ENCODE results near the gene AADACL4. TPM values are rescaled to one million over a fixed set of nuclear protein-coding genes. Genes with fewer than 3 reads are reported as not detected.

Gene AADACL4
- total RNA-seq, 1 donor from 2014 or later, result 0.24 TPM

- Mint-ChIP-seq H3K27me3 (no peaks in the 10 kb centered on the region), H3K9me3 (ENCODE audit: low read depth) (no peaks in the 10 kb centered on the region), H3K4me3 (ENCODE audit: low read depth) (no peak overlapping the region), H3K27ac (no peak overlapping the region), H3K36me3 (ENCODE audit: insufficient read depth) (no peaks in the 10 kb centered on the region), H3K4me1 (ENCODE audit: low read depth) (peaks cover 3% of the 10 kb centered on the region)
- no peak for DNase-seq (ENCODE audit: low spot score, unreplicated experiment)
- TF ChIP-seq, protein P1, sequence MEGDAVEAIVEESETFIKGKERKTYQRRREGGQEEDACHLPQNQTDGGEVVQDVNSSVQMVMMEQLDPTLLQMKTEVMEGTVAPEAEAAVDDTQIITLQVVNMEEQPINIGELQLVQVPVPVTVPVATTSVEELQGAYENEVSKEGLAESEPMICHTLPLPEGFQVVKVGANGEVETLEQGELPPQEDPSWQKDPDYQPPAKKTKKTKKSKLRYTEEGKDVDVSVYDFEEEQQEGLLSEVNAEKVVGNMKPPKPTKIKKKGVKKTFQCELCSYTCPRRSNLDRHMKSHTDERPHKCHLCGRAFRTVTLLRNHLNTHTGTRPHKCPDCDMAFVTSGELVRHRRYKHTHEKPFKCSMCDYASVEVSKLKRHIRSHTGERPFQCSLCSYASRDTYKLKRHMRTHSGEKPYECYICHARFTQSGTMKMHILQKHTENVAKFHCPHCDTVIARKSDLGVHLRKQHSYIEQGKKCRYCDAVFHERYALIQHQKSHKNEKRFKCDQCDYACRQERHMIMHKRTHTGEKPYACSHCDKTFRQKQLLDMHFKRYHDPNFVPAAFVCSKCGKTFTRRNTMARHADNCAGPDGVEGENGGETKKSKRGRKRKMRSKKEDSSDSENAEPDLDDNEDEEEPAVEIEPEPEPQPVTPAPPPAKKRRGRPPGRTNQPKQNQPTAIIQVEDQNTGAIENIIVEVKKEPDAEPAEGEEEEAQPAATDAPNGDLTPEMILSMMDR (IDR thresholded peaks at IDR 0.05; ENCODE audit: unreplicated experiment), result no peak
Observed at GRCh38 chr1:12714710-12715475, 71.0 kb downstream of the AADACL4 start.

- Mint-ChIP-seq H3K4me3 (ENCODE audit: low read depth) (no peak within 1 kb of the TSS), H3K9me3 (ENCODE audit: low read depth) (no peaks in the 10 kb centered on the region), H3K27ac (no peak within 1 kb of the TSS), H3K4me1 (ENCODE audit: low read depth) (peaks cover 3% of the 10 kb centered on the region), H3K27me3 (no peaks in the 10 kb centered on the region), H3K36me3 (ENCODE audit: insufficient read depth) (no peaks in the 10 kb centered on the region)
- DNase-seq (ENCODE audit: low spot score, unreplicated experiment), result no peak
- TF ChIP-seq, protein P1 (IDR thresholded peaks at IDR 0.05; ENCODE audit: unreplicated experiment), result no peak
Observed at GRCh38 chr1:12715896-12716437, 72.1 kb downstream of the AADACL4 start, which contains the start of gene AADACL3. Gene AADACL3, plus strand, starts transcription at chr1:12716110. Its CDS starts 67 bp downstream, at chr1:12716177.

Other genes starting within 250 kb of the AADACL4 start
- 176 and 214 TPM in 2 replicates for gene DHRS3, start 25.9 kb upstream of the AADACL4 start, total RNA-seq
- not detected in 2 replicates for gene AADACL3, start 72.0 kb downstream of the AADACL4 start, total RNA-seq
- gene CFAP107, start 102.1 kb downstream of the AADACL4 start, total RNA-seq, result 1.2 and 2.8 TPM in 2 replicates
- gene PRAMEF12, start 129.7 kb downstream of the AADACL4 start, total RNA-seq, result not detected in 2 replicates
- not detected in 2 replicates for gene PRAMEF1, start 147.3 kb downstream of the AADACL4 start, total RNA-seq
- gene PRAMEF11, start 187.3 kb downstream of the AADACL4 start, total RNA-seq, result not detected in 2 replicates
- gene HNRNPCL1, start 204.6 kb downstream of the AADACL4 start, total RNA-seq, result not detected in 2 replicates
- not detected in 2 replicates for gene PRAMEF2, start 213.0 kb downstream of the AADACL4 start, total RNA-seq
- not detected in 2 replicates for gene PRAMEF4, start 242.1 kb downstream of the AADACL4 start, total RNA-seq

Measured in progenitor cell of endocrine pancreas (in vitro differentiated cells).